ENCODE measurements around the gene ABHD5. TPM values are rescaled to one million over a fixed set of nuclear protein-coding genes. Genes with fewer than 3 reads are reported as not detected.

ABHD5 gene
- total RNA-seq, 1 experiment from 2014 or later, result 11.3 TPM

DNA sequence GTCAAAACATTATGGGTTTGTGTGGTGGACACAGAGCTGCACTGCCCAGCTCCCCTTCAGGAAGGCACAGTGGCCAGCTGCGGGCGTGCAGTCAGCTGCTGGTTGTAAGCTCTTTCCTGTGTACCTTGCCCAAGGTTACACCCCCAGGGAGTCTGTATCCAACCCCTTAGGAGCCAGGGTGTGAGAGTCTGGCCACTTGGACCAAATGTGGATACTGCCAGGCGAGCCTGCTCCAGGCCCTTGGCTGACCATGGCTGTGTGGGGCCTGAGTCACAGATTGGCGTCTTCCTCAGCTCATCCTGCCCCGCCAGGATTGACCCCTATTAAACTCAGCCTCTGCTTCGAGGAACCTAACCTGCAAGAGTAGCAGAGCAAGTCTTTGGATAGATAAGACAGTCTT is 56.9 kb downstream of the ABHD5 start:
- no peak for DNase-seq (ENCODE audit: low spot score)
- no peak for TF ChIP-seq TP53 (CRISPR knock-in tag; IDR thresholded peaks at IDR 0.05)
- no peak for TF ChIP-seq MXD4 (CRISPR knock-in tag; IDR thresholded peaks at IDR 0.05; ENCODE audit: borderline replicate concordance)
- TF ChIP-seq, protein P1, sequence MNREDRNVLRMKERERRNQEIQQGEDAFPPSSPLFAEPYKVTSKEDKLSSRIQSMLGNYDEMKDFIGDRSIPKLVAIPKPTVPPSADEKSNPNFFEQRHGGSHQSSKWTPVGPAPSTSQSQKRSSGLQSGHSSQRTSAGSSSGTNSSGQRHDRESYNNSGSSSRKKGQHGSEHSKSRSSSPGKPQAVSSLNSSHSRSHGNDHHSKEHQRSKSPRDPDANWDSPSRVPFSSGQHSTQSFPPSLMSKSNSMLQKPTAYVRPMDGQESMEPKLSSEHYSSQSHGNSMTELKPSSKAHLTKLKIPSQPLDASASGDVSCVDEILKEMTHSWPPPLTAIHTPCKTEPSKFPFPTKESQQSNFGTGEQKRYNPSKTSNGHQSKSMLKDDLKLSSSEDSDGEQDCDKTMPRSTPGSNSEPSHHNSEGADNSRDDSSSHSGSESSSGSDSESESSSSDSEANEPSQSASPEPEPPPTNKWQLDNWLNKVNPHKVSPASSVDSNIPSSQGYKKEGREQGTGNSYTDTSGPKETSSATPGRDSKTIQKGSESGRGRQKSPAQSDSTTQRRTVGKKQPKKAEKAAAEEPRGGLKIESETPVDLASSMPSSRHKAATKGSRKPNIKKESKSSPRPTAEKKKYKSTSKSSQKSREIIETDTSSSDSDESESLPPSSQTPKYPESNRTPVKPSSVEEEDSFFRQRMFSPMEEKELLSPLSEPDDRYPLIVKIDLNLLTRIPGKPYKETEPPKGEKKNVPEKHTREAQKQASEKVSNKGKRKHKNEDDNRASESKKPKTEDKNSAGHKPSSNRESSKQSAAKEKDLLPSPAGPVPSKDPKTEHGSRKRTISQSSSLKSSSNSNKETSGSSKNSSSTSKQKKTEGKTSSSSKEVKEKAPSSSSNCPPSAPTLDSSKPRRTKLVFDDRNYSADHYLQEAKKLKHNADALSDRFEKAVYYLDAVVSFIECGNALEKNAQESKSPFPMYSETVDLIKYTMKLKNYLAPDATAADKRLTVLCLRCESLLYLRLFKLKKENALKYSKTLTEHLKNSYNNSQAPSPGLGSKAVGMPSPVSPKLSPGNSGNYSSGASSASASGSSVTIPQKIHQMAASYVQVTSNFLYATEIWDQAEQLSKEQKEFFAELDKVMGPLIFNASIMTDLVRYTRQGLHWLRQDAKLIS (CRISPR knock-in tag; IDR thresholded peaks at IDR 0.05; ENCODE audit: borderline replicate concordance), result no peak
- TF ChIP-seq TCF7 (CRISPR knock-in tag; IDR thresholded peaks at IDR 0.05; ENCODE audit: low read depth), result no peak
- no peak for TF ChIP-seq ZNF121 (CRISPR knock-in tag; IDR thresholded peaks at IDR 0.05)
- no peak for TF ChIP-seq NFYB (CRISPR knock-in tag; conservative IDR thresholded peaks at IDR 0.05; ENCODE audit: low read depth)
- TF ChIP-seq, protein P2, sequence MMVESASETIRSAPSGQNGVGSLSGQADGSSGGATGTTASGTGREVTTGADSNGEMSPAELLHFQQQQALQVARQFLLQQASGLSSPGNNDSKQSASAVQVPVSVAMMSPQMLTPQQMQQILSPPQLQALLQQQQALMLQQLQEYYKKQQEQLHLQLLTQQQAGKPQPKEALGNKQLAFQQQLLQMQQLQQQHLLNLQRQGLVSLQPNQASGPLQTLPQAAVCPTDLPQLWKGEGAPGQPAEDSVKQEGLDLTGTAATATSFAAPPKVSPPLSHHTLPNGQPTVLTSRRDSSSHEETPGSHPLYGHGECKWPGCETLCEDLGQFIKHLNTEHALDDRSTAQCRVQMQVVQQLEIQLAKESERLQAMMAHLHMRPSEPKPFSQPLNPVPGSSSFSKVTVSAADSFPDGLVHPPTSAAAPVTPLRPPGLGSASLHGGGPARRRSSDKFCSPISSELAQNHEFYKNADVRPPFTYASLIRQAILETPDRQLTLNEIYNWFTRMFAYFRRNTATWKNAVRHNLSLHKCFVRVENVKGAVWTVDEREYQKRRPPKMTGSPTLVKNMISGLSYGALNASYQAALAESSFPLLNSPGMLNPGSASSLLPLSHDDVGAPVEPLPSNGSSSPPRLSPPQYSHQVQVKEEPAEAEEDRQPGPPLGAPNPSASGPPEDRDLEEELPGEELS (CRISPR knock-in tag; IDR thresholded peaks at IDR 0.05), result no peak
- TF ChIP-seq, protein P3, sequence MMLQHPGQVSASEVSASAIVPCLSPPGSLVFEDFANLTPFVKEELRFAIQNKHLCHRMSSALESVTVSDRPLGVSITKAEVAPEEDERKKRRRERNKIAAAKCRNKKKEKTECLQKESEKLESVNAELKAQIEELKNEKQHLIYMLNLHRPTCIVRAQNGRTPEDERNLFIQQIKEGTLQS (CRISPR knock-in tag; conservative IDR thresholded peaks at IDR 0.05), result no peak
- TF ChIP-seq NR2C2 (CRISPR knock-in tag; IDR thresholded peaks at IDR 0.05), result no peak
- TF ChIP-seq, protein P4, sequence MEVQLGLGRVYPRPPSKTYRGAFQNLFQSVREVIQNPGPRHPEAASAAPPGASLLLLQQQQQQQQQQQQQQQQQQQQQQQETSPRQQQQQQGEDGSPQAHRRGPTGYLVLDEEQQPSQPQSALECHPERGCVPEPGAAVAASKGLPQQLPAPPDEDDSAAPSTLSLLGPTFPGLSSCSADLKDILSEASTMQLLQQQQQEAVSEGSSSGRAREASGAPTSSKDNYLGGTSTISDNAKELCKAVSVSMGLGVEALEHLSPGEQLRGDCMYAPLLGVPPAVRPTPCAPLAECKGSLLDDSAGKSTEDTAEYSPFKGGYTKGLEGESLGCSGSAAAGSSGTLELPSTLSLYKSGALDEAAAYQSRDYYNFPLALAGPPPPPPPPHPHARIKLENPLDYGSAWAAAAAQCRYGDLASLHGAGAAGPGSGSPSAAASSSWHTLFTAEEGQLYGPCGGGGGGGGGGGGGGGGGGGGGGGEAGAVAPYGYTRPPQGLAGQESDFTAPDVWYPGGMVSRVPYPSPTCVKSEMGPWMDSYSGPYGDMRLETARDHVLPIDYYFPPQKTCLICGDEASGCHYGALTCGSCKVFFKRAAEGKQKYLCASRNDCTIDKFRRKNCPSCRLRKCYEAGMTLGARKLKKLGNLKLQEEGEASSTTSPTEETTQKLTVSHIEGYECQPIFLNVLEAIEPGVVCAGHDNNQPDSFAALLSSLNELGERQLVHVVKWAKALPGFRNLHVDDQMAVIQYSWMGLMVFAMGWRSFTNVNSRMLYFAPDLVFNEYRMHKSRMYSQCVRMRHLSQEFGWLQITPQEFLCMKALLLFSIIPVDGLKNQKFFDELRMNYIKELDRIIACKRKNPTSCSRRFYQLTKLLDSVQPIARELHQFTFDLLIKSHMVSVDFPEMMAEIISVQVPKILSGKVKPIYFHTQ (CRISPR knock-in tag; IDR thresholded peaks at IDR 0.05), result no peak
- ChIA-PET POLR2A (interaction anchor here (0.6 kb wide), 1 partner anchor 128 kb away, joined by 5 read pairs; no protein-coding TSS in a partner anchor), CTCF (interaction anchor here (1.7 kb wide), 1 partner anchor 108 kb away, joined by 4 read pairs; no protein-coding TSS in a partner anchor)
- Mint-ChIP-seq H3K27ac (no peak overlapping the region), H3K36me3 (peaks cover 14% of the 10 kb centered on the region), H3K9me3 (peaks cover 23% of the 10 kb centered on the region), H3K4me3 (no peak overlapping the region), H3K4me1 (peaks cover 8% of the 10 kb centered on the region), H3K27me3 (ENCODE audit: low read depth) (peaks cover 3% of the 10 kb centered on the region; the same call in 1 of the 2 replicates)
- no peak for ATAC-seq

DNA sequence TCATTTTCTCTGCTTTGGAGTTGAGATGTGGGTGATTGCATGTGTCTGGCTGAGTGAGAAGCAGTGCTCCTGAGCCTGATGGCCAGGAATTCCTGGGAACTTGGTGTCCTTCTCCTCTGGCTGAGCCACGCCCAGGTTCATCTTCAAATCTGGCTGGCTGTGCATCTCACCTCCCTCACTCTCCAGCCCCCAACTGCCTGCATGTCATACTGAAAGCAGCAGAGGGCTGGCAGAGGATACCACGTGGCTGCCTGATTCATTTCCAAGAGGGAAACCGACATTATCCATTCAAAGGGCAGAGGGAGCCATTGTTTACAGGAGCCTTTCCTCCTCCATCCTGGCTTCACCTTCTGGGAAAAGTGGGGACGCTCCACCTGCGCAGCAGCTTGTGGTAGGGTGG is 57.4 kb downstream of the ABHD5 start:
- ChIA-PET POLR2A (no interaction called here), CTCF (interaction anchor here (0.5 kb wide), 1 partner anchor 99 kb away, joined by 4 read pairs; no protein-coding TSS in a partner anchor)
- Mint-ChIP-seq H3K4me3 (no peak overlapping the region), H3K27ac (no peak overlapping the region), H3K36me3 (peaks cover 14% of the 10 kb centered on the region), H3K9me3 (peaks cover 23% of the 10 kb centered on the region), H3K27me3 (ENCODE audit: low read depth) (peaks cover 3% of the 10 kb centered on the region; the same call in 1 of the 2 replicates), H3K4me1 (peaks cover 8% of the 10 kb centered on the region)
- ATAC-seq (peak; percentile 50; the same call in 1 of the 2 replicates), DNase-seq (ENCODE audit: low spot score) (no peak)
- TF ChIP-seq, protein P5, sequence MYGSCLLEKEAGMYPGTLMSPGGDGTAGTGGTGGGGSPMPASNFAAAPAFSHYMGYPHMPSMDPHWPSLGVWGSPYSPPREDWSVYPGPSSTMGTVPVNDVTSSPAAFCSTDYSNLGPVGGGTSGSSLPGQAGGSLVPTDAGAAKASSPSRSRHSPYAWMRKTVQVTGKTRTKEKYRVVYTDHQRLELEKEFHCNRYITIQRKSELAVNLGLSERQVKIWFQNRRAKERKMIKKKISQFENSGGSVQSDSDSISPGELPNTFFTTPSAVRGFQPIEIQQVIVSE (CRISPR knock-in tag; IDR thresholded peaks at IDR 0.05; ENCODE audit: borderline replicate concordance), result no peak
- TF ChIP-seq, protein P4 (CRISPR knock-in tag; IDR thresholded peaks at IDR 0.05), result no peak
- TF ChIP-seq, protein P6, sequence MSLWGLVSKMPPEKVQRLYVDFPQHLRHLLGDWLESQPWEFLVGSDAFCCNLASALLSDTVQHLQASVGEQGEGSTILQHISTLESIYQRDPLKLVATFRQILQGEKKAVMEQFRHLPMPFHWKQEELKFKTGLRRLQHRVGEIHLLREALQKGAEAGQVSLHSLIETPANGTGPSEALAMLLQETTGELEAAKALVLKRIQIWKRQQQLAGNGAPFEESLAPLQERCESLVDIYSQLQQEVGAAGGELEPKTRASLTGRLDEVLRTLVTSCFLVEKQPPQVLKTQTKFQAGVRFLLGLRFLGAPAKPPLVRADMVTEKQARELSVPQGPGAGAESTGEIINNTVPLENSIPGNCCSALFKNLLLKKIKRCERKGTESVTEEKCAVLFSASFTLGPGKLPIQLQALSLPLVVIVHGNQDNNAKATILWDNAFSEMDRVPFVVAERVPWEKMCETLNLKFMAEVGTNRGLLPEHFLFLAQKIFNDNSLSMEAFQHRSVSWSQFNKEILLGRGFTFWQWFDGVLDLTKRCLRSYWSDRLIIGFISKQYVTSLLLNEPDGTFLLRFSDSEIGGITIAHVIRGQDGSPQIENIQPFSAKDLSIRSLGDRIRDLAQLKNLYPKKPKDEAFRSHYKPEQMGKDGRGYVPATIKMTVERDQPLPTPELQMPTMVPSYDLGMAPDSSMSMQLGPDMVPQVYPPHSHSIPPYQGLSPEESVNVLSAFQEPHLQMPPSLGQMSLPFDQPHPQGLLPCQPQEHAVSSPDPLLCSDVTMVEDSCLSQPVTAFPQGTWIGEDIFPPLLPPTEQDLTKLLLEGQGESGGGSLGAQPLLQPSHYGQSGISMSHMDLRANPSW (CRISPR knock-in tag; conservative IDR thresholded peaks at IDR 0.05; ENCODE audit: low read depth), result no peak
- TF ChIP-seq NFE2L1 (CRISPR knock-in tag; IDR thresholded peaks at IDR 0.05) (no peak), FOXP1 (CRISPR knock-in tag; IDR thresholded peaks at IDR 0.05; ENCODE audit: borderline replicate concordance) (no peak), NR1H2 (CRISPR knock-in tag; IDR thresholded peaks at IDR 0.05) (no peak), GABPB1 (CRISPR knock-in tag; IDR thresholded peaks at IDR 0.05) (no peak), ZNF423 (CRISPR knock-in tag; IDR thresholded peaks at IDR 0.05) (no peak)
